ENCODE data around the gene VIP.
"Not testable (repeated sequence)": the region's sequence is repeated elsewhere in the genome, so short reads cannot be mapped to it uniquely, and the experiment has no call there.

The VIP gene

DNA sequence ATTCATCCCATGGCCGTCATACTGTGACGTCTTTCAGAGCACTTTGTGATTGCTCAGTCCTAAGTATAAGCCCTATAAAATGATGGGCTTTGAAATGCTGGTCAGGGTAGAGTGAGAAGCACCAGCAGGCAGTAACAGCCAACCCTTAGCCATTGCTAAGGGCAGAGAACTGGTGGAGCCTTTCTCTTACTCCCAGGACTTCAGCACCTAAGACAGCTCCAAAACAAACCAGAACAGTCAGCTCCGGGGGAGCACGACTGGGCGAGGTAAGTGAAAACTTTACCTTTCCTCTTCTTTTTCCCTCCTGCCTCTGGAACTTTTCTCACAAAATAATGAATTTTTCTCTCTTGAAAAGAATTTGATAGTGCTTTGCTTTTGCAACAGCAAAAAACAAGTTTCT, at the start of gene VIP:
Gene VIP (plus strand): TSS at position 104 of the 400 bp plus-strand sequence. CDS start 1,381 bp downstream, outside the sequence.
- DNase-seq (ENCODE audit: low spot score) = no peak

DNA sequence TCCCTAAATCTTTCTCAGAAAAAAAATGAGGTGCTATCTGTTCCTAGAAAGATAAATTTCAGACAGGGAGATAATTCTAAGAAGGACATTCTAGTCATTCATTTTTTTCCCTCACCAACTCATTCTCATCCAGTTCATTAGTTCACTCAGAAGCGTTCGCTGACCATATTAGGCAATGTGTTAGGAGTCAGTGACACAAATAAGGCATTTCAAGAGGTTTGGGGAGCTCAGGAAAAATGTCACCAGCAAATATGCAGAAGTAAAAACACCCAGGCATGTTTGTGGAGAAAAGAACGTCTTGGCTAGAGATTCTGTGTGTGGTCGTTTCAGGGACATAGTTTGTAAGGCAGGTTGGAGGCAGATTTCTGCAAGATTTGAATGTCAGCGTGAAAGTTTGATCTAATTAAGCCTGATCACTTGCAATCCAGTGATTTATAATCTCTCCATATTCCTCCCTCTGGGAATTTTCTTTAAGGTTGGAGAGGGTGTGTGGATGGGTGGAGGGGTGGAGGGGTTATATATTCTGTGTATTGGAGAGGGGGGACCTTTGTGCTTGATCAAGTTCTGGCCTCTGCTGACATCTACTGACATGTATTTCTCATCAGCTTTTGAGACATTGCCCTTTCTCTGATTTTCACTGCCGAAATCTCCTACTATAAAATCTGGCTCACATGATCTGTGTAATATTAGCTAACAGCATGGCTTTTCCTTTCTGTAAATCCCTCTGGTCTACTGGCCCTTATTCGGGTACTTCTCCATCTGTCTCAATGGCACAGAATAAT, 49.3 kb upstream of the VIP start:
- peak; percentile 31 for DNase-seq (ENCODE audit: low spot score)

DNA sequence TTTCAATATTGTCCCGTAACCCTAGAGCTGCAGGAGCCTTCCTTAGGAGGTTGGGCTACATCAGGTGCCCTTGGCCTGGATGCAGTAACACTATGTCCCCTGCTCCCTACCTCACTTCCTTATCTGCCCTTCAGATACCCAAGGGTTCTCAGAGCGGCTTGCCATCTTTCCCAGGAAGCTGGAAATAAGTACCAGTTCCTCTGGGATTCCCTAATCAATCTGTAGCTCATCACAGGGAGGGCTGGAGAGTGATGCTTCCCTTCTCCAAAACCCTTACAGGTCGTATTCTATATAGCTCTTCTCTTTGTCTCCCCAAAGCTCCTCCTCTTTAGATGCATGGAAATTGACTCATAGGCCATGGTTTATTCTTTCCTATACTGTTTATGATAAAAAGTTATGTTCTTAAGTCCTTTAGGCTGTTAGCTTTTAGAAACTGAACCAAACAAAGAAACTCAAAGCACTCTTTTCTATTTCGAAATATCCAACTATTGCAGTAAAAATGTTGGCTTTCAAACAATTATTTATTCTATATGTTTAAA, 48.7 kb upstream of the VIP start:
- no peak for DNase-seq (ENCODE audit: low spot score)

DNA sequence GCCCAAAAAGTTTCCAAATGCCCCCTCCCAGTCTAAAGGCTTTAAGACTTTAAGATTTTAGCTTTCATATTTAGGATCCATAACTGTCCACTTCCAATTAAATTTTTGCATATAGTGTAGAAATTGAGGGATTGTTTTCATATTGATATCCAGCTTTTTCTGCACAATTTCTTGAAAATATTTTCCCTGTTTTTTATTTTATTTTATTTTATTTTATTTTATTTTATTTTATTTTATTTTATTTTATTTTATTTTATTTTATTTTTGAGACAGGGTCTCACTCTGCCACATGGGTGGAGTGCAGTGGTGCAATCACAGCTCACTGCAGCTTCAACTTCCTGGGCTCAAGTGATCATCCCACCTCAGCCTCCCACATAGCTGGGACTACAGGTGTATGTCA, 46.8 kb upstream of the VIP start:
- not testable (repeated sequence) for DNase-seq (ENCODE audit: low spot score)

DNA sequence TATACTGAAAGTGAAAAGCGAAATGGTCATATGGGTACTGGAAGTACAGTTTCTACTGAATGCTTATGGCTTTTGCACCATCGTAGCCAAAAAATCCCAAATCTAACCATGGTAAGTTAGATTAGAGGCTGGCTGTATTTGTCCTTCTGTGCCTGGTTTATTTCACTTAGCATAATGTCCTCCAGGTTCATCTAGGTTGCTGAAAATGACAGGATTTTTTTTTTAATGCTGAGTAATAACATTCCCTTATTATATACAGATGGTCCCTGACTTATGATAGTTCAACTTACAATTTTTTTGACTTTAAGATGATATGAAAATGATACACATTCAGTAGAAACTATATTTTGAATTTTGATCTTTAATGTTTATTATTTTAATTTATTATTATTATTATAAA, 45.3 kb upstream of the VIP start:
- no peak for DNase-seq (ENCODE audit: low spot score)

DNA sequence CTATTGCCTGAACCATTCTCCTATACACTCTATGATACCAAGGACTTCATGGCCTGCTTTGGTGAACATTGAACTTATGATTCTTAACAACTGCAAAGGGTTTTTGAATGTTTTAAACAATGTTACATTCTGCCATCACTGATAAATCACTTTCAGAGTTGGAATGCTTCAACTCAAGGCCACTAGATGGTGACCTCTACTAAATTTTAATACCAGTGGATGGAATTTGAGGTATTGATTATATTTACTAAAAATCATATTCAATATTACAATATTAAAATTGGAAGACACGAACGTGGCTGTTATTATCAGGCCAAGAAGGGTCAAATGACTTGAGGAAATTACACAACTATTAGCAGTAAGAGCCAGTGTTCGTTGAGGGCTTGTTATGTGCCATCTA, 34.3 kb upstream of the VIP start:
- DNase-seq (ENCODE audit: low spot score) = no peak

DNA sequence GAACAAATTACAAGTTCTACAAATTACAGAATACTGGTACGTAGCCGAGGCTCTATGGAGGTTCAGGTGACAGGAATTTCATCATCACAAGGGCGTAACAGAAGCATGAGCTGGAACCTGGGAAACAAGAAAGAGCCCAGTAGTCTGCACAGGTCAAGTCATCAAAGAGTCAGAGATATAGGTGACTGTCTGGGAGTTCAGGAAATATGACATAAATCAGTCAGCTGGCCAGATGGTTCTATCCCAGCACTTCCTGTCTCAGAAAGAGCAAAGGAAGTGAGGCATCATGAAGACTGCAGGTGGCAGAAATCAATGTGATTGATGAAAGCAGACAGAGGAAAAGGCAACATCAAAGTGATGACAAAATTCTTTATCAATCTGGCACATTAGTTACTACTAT, 29.6 kb upstream of the VIP start:
- DNase-seq (ENCODE audit: low spot score) = no peak

DNA sequence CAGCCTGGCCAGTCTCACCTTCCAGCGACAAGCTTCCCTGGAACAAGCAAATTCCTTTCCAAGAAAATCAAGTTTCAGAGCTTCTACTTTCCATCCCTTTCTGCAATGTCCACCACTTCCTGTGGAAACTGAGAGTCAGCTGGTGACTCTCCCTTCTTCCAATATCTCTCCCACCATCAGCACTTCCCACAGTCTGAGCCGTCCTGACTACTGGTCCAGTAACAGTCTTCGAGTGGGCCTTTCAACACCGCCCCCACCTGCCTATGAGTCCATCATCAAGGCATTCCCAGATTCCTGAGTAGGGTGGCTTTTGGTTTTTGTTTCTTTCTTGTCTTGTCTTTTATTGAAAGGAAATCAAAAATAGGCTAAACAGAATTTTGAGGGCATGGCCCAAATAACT, 28.6 kb upstream of the VIP start:
- no peak for DNase-seq (ENCODE audit: low spot score)

DNA sequence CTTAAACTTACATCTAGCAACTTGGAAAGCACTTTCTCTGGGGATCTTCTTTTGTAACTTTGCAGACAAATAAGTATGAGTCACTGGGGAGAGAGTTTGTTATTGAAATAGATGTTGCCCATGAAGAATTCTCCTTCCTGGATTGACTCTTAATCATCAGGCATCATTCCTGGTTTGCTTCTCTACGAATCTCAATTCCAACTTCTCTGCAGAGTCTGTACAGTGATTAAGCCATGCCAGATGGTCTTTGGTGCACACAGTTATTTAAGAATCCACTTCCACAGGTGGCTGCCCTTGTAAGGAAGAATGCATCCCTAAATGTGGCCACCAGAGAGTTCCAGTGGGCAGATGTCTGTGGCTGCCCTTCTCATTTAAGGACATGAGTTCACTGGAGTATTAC, 27.2 kb upstream of the VIP start:
- DNase-seq (ENCODE audit: low spot score) = no peak

DNA sequence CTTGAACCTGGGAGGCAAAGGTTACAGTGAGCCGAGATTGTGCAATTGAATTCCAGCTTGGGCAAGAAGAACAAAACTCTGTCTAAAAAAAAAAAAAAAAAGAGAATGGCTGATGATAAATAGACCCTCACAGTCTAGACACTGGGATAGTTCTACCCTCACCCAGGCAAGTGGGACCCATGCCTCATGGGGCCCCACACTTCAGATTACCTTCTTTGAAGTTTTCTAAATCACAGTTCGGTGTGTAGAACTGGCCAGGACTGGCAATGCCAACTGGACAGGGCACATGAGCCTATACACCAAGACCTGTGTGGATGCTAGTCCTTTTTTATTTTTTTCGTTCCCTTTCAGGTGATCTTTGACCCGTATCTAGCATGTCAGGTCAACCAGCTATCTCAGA, 24.3 kb upstream of the VIP start:
- no peak for DNase-seq (ENCODE audit: low spot score)

DNA sequence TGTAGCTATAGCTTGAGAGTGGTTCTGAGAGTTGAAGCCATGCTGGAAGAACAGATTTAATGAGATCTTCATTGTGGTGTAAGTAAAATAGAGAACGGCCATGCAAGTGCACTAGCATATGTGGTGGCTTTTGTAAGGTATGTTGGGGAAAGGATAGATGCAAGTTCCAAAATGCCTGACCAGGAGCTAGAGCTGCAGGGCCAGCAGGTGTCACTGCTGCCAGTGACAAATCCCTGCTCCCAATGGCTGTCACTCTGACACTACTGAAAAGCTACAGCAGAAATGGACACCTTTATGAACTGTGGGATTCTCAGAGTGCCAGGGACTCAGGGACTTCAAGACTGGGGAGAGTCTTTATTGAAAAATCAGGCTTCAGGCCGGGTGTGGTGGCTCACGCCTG, 23.1 kb upstream of the VIP start:
- no peak for DNase-seq (ENCODE audit: low spot score)

DNA sequence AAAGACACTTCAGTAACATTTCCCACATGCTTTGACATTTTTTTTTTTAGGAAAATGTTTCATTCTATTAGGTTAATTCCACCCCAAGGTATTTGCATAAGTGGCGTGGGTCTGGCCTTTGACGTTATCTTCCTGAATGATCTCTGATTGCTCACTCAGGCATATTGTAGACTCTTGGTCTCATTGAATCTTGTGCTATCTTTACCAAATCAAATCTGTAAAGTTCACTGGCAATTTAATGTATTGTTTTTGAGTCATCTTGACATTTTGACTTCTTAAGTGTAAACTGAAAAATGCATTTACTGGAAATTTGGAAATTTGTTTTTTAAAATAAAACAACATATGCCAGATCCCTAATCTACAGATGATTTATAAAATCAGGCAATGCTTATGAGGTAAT, 16.0 kb upstream of the VIP start:
- DNase-seq (ENCODE audit: low spot score) = no peak

DNA sequence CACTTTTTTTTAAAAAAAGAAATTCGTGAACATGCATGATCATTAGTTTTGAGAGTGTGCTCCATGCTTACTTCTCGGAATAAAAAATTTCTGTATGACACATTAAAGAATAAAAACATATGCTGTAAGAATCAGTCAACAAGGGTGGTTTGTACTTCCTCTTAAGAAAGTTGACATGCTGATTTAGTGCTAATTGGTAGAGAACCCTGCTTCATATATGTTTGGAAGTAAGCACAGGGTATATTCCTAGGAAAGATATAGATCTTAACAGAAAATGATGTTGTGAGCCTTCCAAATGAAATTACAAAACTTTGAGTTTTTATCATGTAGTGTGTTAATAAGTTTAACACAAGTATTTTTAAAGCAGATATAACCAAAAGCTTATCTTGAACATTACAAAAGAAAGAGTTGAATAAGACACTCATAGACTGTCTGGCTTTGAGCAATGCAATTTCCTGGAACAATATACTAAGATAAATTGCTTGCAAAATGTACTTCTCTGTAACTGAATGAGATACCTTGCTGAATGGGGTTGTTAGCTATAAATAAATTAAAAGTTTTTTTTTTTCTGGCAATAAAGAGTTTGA, 13.8 kb upstream of the VIP start:
- DNase-seq (ENCODE audit: low spot score) = no peak

DNA sequence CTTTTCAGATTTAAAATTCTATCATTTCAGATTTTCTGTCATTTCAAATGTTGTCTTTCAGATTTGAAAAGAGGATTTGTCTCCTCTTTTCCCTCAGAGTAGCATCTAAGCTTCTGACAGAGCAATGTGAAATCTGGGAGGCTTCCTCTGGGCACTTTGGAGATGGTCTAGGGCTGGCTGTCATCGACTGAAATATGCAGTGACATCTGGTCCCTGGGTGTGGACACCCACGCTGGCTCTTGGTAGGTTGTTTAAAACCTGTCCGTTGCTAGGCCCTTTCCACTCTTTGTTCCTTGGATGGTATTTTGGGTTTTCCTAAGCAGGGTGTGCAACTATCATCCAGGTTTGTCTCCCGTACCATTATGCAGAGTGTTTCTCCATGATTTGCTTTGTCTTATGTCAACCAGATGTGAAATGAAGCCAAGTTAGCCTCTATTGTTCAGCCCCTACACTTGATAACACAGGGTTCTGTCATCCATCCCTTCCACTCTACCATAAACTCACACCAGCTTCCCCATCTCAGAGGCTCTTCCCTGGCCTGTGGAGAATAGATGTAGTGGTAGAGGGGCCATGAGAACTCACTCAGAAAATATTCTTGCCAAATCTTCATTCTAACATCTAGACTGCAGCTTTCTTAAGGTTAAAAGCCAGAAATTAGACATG, 5.0 kb upstream of the VIP start:
- DNase-seq (ENCODE audit: low spot score) = no peak

DNA sequence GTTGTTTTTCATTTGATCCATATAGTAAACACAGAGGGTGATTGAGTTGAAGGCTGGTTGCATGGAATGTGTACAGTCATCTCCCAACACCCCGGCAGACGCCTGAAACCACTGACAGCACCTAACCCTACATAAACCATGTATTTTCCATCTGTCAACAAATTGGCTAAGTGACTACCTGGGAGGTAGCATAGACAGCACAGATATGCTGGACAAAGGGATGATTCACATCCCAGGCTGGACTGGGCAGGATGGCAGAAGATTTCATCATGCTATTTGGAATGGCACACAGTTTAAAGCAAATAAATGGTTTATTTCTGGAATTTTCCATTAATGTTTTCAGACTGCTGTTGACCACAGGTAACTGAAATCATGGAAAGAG, 4.4 kb upstream of the VIP start:
- no peak for DNase-seq (ENCODE audit: low spot score)

DNA sequence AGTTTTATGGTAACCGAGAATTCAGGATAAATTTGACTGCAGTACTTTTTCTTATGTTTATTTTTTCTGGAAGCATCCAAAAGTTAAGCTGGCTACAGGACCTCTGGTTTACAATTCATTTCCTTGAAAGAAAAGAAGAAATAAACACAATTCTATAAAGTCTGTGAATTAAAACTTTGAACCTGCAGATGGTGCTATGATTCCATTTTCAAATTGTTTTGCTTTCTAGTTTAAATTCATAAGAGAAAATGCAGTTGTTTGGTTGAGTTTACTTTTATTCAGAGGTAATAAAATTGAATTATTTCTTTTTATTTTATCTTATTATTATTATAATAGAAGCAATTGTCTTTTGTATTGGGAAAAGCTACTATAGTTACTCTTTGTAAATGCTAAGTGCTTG, 1.8 kb upstream of the VIP start:
- no peak for DNase-seq (ENCODE audit: low spot score)

DNA sequence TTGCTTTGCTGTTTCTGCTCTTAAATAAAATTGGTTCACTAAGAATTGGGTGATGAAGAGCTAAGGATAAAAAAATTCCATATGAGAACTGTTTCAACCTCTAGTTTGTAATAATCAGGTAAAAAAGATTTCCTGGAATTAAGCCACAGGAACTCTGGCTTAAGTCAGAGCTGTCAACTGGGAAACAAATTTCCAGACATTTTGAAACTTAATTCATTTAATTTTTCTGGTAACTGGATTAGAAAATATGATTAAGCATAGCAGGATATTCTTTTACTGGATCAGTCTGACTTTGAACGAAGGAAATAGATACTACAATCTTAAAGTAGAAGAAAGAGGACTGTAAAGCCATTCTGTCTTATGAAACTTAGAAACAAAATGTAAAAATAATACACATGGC, 1.3 kb upstream of the VIP start:
- DNase-seq (ENCODE audit: low spot score) = no peak

DNA sequence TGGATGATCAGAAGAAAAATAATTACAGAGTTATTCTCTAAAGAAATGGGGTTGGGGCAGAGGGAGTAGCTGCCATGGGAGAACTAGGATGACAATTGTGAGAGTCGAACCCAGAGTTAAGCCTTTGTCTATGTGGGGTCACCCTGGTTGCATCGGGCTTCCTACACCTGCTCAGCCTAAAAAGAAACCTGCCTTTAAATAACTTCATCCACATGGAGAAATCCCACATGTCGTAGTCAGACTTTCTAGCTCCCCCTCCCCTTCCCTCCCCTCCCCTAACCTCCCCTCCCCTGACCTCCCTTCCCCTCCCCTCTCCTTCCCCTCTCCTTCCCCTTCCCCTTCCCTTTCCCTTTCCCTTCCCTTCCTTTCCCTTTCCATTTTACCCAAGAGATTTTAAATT, 14.7 kb downstream of the VIP start:
- DNase-seq (ENCODE audit: low spot score) = no peak

DNA sequence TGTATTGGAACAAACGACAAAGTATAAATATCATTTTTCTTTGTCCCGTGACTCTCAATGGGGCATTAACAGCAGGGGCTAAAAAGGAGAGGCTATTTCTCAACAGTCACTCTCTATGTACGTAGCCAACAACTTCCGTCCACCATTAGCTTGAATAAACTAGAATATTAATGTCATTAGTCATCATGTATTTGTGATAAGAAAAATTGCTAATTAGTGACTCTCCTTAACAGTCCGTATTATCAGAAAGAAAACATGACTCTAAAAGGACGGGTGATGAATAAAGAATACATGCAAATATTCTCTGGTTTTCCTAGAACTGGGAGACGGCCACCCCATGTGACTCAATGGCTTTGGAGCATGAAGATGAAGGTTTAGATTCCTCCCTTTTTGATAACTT, 18.6 kb downstream of the VIP start:
- DNase-seq (ENCODE audit: low spot score) = no peak

DNA sequence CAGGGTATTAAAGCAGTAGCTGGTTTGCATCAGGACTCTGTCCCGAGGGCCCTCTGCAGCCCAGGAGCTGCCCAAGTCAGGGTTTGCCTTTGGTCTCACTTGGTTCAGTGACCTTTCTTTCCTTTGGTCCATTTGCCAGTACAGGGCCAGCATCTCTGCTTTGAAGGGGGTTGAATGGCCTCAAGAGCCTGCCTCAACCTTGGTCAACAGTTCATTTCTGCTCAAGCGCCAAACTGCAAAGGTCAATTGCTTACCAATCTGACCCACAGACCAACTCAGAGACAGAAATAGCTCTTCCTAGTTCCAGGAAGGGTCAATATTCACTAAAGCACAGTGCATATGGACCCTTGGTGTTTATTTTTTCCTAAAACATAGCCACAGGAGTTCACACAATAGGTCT, 19.4 kb downstream of the VIP start:
- DNase-seq (ENCODE audit: low spot score) = no peak

DNA sequence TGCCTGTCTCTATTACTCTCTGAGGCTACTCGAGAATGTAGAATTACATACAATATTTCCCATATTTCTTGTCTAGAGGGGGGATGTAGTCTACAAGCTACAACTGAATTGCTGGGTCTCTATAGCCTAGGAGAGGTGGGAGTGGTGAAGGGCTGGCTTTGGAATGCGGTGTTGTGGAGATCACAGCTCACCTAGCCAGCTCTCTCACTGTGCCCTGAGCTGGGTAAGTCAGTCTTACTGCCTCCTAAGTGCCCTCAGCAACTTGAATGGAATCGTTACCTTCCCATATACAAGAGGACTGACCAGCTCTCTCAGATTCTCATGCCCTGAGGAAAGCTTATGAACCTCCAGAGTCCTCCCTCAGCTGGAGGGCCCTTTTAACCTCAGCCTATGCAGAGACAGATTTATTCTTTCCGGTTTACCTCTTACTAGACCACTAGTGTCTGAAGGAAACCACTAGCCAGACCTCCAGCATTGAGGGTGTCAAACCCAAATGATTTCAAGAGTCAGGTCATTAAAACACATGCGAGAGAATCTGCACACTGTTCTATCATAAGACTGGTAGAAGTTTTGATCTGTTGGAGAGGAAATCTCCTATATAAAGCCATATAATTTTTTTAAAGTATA, 20.6 kb downstream of the VIP start:
- DNase-seq (ENCODE audit: low spot score) = no peak

DNA sequence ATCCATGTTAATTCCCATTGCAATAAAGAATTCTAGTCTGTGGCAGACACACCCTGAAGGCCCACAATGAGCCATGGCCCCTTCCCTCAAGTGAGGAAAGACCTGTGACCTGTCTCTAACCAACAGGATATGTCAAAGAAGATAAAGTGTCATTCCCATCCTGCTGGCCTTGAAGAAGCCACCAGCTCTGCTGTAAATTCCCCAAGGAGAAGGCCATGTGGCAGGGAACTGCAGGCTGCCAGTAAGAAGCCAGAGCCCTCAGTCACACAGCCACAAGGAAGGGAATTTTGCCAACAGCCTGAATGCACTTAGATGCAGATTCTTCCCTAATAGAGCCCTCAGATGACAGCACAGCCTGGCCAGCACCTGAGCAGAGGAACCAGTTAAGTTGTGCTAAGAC, 24.8 kb downstream of the VIP start:
- no peak for DNase-seq (ENCODE audit: low spot score)

DNA sequence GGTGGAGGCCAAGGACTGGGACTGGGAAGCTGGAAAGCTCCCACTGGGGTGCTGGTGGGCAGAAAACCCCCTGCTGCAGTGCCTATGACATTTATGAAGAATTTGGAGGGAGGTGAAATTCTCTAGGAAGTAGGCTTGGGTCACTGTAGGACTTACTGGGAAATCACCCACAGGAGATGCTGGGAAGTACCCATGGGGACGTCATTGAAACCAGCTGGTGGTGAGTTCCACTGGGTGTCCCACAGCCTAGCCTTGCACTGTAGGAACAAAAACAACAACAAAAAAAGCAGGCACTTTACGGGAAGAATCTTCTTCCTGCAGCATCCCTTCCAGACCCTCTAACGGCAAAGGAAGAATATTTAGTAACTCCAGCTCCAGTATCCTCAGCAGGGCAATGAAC, 26.2 kb downstream of the VIP start:
- DNase-seq (ENCODE audit: low spot score) = no peak

Data from D341Med (cell line).